SK-N-SH (cell line): ENCODE results near the gene TPD52L2. TPM values are rescaled to one million over a fixed set of nuclear protein-coding genes. Genes with fewer than 3 reads are reported as not detected.

Experiments
- CTCF ChIA-PET: fragments of 300-600, 350-600 bp; formaldehyde crosslinking; extraction: SDS; loops from one replicate; lab custom pipeline; 2021; lab: Yijun Ruan, JAX
- POLR2A ChIA-PET: fragments of 350-600 bp; sonication (Branson Sonifier 250); formaldehyde crosslinking; extraction: SDS; loops from one replicate; lab custom pipeline; 2020; ENCODE audit warnings: antibody characterized with exemption, inconsistent platforms; lab: Yijun Ruan, JAX
- DNase-seq: peaks from one replicate; pipeline ENCODE4 v3.0.0; 2012
- H2AFZ ChIP-seq: fragments of 200-600 bp; sonication (generic); 2 replicates; pipeline ENCODE4 v1.8.1; 2016; ENCODE audit warnings: antibody characterized with exemption, mild to moderate bottlenecking, low read depth
- H3F3A ChIP-seq: fragments of 200-600 bp; sonication (generic); replicated peaks from 2 replicates; pipeline ENCODE3; 2016; ENCODE audit warnings: antibody characterized with exemption, mild to moderate bottlenecking; ENCODE audit not compliant: insufficient read depth
- H3K27ac ChIP-seq, 2 experiments: fragments of 200-500 bp in 1 of 2; fragments of 200-600 bp in 1 of 2; sonication (Bioruptor generic) in 1 of 2; sonication (generic), shearing (Covaris generic) in 1 of 2; 2 replicates each; pipeline versions ENCODE4 v1.5.1 to v1.6.1; 2014 to 2016; ENCODE audit warnings: low read depth in 2 of 2, inconsistent platforms in 1 of 2, low read length in 1 of 2, mild to moderate bottlenecking in 1 of 2, mixed read lengths in 1 of 2
- H3K27me3 ChIP-seq: fragments of 200-600 bp; sonication (generic), shearing (Covaris generic); 2 replicates; pipeline ENCODE4 v1.6.1; 2016; ENCODE audit warnings: mixed run types; ENCODE audit not compliant: insufficient read depth
- H3K36me3 ChIP-seq, 2 experiments: fragments of 200-500 bp in 1 of 2; fragments of 200-600 bp in 1 of 2; sonication (Bioruptor generic) in 1 of 2; sonication (generic) in 1 of 2; replicated peaks in 1 of 2; 2 replicates each; pipeline versions ENCODE3 to v1.5.1; 2014 to 2016; ENCODE audit warnings: low read length in 1 of 2, mild to moderate bottlenecking in 1 of 2; ENCODE audit not compliant: insufficient read depth in 2 of 2, control insufficient read depth in 1 of 2
- H3K4me1 ChIP-seq, 2 experiments: fragments of 200-500 bp in 1 of 2; fragments of 200-600 bp in 1 of 2; sonication (Bioruptor generic) in 1 of 2; sonication (generic), shearing (Covaris generic) in 1 of 2; 2 replicates each; pipeline versions ENCODE4 v1.5.1 to v1.6.1; 2014 to 2016; ENCODE audit warnings: low read depth in 1 of 2, low read length in 1 of 2, mixed run types in 1 of 2; ENCODE audit not compliant: insufficient read depth in 2 of 2, control insufficient read depth in 1 of 2
- H3K4me2 ChIP-seq: fragments of 200-600 bp; sonication (generic), shearing (Covaris generic); 2 replicates; pipeline ENCODE4 v1.6.1; 2017; ENCODE audit warnings: mixed run types
- H3K4me3 ChIP-seq, 2 experiments: fragments of 200-500 bp in 1 of 2; fragments of 200-600 bp in 1 of 2; sonication (Bioruptor generic) in 1 of 2; sonication (generic), shearing (Covaris generic) in 1 of 2; 2 replicates each; pipeline versions ENCODE4 v1.5.1 to v1.8.1; 2014 to 2016; ENCODE audit warnings: low read depth in 2 of 2, inconsistent platforms in 1 of 2, low read length in 1 of 2, mild to moderate bottlenecking in 1 of 2, mixed read lengths in 1 of 2, moderate library complexity in 1 of 2
- H3K79me2 ChIP-seq: fragments of 200-600 bp; sonication (generic); 2 replicates; pipeline ENCODE4 v1.8.1; 2017; ENCODE audit warnings: mild to moderate bottlenecking; ENCODE audit not compliant: insufficient read depth
- H3K9ac ChIP-seq: fragments of 200-600 bp; sonication (generic); 2 replicates; pipeline ENCODE4 v1.6.1; 2017; ENCODE audit warnings: mixed run types
- H3K9me2 ChIP-seq: fragments of 200-600 bp; sonication (generic); 2 replicates; pipeline ENCODE4 v1.6.1; 2017; ENCODE audit warnings: mixed run types
- H3K9me3 ChIP-seq: fragments of 200-600 bp; sonication (generic); 2 replicates; pipeline ENCODE4 v1.6.1; 2017; ENCODE audit warnings: mixed run types, mild to moderate bottlenecking, moderate library complexity
- H4K20me1 ChIP-seq: fragments of 200-600 bp; sonication (generic); 2 replicates; pipeline ENCODE4 v1.6.1; 2017; ENCODE audit warnings: mild to moderate bottlenecking, mixed run types; ENCODE audit not compliant: insufficient read depth
- EP300 ChIP-seq, 2 experiments: IDR thresholded peaks; 2 replicates each; pipeline versions ENCODE4 v1.4.0 to v1.6.1; 2012; ENCODE audit warnings: borderline replicate concordance in 1 of 2, low read depth in 1 of 2, low read length in 1 of 2
- GABPA ChIP-seq: IDR thresholded peaks from 2 replicates; pipeline ENCODE4 v1.4.0; 2012; ENCODE audit warnings: low read depth, mild to moderate bottlenecking
- IRF3 ChIP-seq: fragments of 150-350 bp; IDR thresholded peaks from 2 replicates; pipeline ENCODE4 v1.6.1; 2016; ENCODE audit warnings: mild to moderate bottlenecking, low read depth, low read length
- REST ChIP-seq: IDR thresholded peaks from 2 replicates; pipeline ENCODE4 v1.6.1; 2012; ENCODE audit warnings: mild to moderate bottlenecking, low read depth, low read length, moderate library complexity
- TEAD4 ChIP-seq: IDR thresholded peaks from 2 replicates; pipeline ENCODE4 v1.4.0; 2012; ENCODE audit warnings: mild to moderate bottlenecking, borderline replicate concordance; ENCODE audit not compliant: insufficient read depth
- USF2 ChIP-seq: fragments of 150-350 bp; IDR thresholded peaks from 2 replicates; pipeline ENCODE4 v1.6.1; 2017; ENCODE audit warnings: antibody characterized with exemption, low read length, low read depth, borderline replicate concordance
- WGBS: methylation state at CpG from one replicate; pipeline ENCODE4 v1.1.6; 2017; ENCODE audit warnings: low lambda C conversion rate; 5-methylcytosine and 5-hydroxymethylcytosine counted together
- polyA plus RNA-seq, 3 experiments: library from polyadenylated mRNA; depleted of rRNA; stranded (reverse); fragments of >200 nt; gene quantifications; 2 replicates each; pipeline ENCODE4 v1.2.3, GENCODE V29; 2012

Gene TPD52L2
- polyA plus RNA-seq, 1 of the 3 experiments (the other 2 are of a cell fraction) = 137 TPM

- ChIA-PET POLR2A (no interaction called here), CTCF (interaction anchor here (0.9 to 1.7 kb wide), 3 partner anchors 18 to 73 kb away, joined by 3 to 7 read pairs (median 5); no protein-coding TSS in a partner anchor)
- no peak overlapping the region for H2AFZ ChIP-seq
Measured at GRCh38 chr20:63848003-63848911, 16.8 kb upstream of the TPD52L2 start.

More at GRCh38 chr20:63848003-63848911, 16.8 kb upstream of the TPD52L2 start:
- Histone ChIP-seq H3K36me3 (no peaks in the 10 kb centered on the region), H3K9me2 (no peaks in the 10 kb centered on the region), H3K27me3 (no peaks in the 10 kb centered on the region), H3K27ac (no peak overlapping the region), H3K4me3 (no peak overlapping the region), H3K79me2 (no peaks in the 10 kb centered on the region), H4K20me1 (no peaks in the 10 kb centered on the region), H3F3A (no peaks in the 10 kb centered on the region), H3K9me3 (no peaks in the 10 kb centered on the region), H3K4me1 (peaks cover 0 to 5% of the 10 kb centered on the region in 2 experiments; a peak in 1 of 4 replicates), H3K4me2 (no peak overlapping the region), H3K9ac (no peak overlapping the region)
- TF ChIP-seq GABPA (no peak), TEAD4 (no peak), IRF3 (no peak), USF2 (no peak), REST (no peak), EP300 (IDR thresholded peaks at IDR 0.05; ENCODE audit: borderline replicate concordance in 1 of 2, low read depth in 1 of 2, low read length in 1 of 2) (no peak)
- DNase-seq = no peak
- 90% methylated on average over 16 of the region's 28 CpGs for WGBS
